ENCODE results near the gene WDR46.

The WDR46 gene

DNA sequence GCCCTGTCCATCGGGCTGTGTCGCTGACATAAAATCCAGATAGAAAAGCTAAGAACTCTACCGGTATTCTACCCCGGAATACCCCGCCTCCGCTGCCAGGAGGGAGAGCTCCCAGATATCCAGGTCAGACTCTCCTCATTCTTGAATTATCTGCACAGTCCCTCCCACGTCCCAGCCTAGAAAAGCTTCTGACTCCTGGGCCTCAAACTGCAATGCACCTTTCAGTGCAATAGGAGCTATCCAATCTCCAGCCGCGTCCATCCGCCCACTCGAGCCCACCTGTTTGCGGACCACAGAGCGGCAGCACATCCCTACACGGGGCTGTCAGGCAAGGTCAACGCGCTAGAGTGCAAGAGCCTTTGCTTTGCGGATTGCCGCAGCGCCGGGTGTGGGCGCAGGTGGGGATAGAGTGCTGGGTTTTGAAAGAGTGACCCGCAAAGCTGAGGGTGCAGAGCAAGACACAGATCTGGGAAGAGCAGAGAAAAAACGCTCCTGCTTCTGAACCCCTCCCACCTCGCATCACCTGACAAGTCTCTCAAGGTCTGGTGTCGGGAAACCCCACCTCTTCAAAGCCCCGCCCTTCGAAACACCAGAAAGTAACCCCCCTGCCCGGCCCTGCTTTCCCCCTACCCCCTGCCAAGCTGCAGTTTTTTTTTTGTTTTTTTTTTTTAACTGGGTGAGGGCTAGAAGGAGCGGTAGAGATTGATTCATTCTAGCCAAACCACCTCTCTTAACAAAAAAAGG, 23.5 kb upstream of the WDR46 start (continued):
- TF ChIP-seq, protein P1, sequence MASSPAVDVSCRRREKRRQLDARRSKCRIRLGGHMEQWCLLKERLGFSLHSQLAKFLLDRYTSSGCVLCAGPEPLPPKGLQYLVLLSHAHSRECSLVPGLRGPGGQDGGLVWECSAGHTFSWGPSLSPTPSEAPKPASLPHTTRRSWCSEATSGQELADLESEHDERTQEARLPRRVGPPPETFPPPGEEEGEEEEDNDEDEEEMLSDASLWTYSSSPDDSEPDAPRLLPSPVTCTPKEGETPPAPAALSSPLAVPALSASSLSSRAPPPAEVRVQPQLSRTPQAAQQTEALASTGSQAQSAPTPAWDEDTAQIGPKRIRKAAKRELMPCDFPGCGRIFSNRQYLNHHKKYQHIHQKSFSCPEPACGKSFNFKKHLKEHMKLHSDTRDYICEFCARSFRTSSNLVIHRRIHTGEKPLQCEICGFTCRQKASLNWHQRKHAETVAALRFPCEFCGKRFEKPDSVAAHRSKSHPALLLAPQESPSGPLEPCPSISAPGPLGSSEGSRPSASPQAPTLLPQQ (tag by site-specific recombination; IDR thresholded peaks at IDR 0.05) = no peak
- TF ChIP-seq ZNF175 (tag by site-specific recombination; IDR thresholded peaks at IDR 0.05) = no peak
- peak; percentile 86 for TF ChIP-seq EGR2 (tag by site-specific recombination; IDR thresholded peaks at IDR 0.05; ENCODE audit: low read depth)
- no peak for TF ChIP-seq ZNF629 (tag by site-specific recombination; IDR thresholded peaks at IDR 0.05)
- TF ChIP-seq, protein P2, sequence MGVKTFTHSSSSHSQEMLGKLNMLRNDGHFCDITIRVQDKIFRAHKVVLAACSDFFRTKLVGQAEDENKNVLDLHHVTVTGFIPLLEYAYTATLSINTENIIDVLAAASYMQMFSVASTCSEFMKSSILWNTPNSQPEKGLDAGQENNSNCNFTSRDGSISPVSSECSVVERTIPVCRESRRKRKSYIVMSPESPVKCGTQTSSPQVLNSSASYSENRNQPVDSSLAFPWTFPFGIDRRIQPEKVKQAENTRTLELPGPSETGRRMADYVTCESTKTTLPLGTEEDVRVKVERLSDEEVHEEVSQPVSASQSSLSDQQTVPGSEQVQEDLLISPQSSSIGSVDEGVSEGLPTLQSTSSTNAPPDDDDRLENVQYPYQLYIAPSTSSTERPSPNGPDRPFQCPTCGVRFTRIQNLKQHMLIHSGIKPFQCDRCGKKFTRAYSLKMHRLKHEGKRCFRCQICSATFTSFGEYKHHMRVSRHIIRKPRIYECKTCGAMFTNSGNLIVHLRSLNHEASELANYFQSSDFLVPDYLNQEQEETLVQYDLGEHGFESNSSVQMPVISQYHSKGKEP (tag by site-specific recombination; IDR thresholded peaks at IDR 0.05) = no peak
- TF ChIP-seq FEZF1 (tag by site-specific recombination; IDR thresholded peaks at IDR 0.05) = no peak
- no peak for TF ChIP-seq OSR2 (tag by site-specific recombination; IDR thresholded peaks at IDR 0.05)
- TF ChIP-seq ZBTB21 (tag by site-specific recombination; IDR thresholded peaks at IDR 0.05) = no peak
- no peak for TF ChIP-seq ZNF114 (tag by site-specific recombination; IDR thresholded peaks at IDR 0.05)
- TF ChIP-seq, protein P3, sequence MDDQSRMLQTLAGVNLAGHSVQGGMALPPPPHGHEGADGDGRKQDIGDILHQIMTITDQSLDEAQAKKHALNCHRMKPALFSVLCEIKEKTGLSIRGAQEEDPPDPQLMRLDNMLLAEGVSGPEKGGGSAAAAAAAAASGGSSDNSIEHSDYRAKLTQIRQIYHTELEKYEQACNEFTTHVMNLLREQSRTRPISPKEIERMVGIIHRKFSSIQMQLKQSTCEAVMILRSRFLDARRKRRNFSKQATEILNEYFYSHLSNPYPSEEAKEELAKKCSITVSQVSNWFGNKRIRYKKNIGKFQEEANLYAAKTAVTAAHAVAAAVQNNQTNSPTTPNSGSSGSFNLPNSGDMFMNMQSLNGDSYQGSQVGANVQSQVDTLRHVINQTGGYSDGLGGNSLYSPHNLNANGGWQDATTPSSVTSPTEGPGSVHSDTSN (CRISPR knock-in tag; IDR thresholded peaks at IDR 0.05) = 0 out of 2 replicates have a peak, but pooled peaks have one; percentile 24
- no peak for TF ChIP-seq ZBTB1 (tag by site-specific recombination; IDR thresholded peaks at IDR 0.05)
- no peak for TF ChIP-seq ZNF473 (tag by site-specific recombination; IDR thresholded peaks at IDR 0.05)
- TF ChIP-seq ZNF266 (tag by site-specific recombination; IDR thresholded peaks at IDR 0.05; ENCODE audit: low read depth) = no peak
- TF ChIP-seq ZNF404 (tag by site-specific recombination; IDR thresholded peaks at IDR 0.05) = no peak
- TF ChIP-seq ZNF623 (tag by site-specific recombination; IDR thresholded peaks at IDR 0.05) = no peak
- TF ChIP-seq ZNF16 (tag by site-specific recombination; IDR thresholded peaks at IDR 0.05; ENCODE audit: low read depth) = no peak
- no peak for TF ChIP-seq ZNF24 (tag by site-specific recombination; IDR thresholded peaks at IDR 0.05)
- TF ChIP-seq ZFP3 (tag by site-specific recombination; IDR thresholded peaks at IDR 0.05; ENCODE audit: low read depth) = no peak
- TF ChIP-seq ZNF830 (tag by site-specific recombination; IDR thresholded peaks at IDR 0.05; ENCODE audit: low read depth) = no peak
- TF ChIP-seq, protein P4, sequence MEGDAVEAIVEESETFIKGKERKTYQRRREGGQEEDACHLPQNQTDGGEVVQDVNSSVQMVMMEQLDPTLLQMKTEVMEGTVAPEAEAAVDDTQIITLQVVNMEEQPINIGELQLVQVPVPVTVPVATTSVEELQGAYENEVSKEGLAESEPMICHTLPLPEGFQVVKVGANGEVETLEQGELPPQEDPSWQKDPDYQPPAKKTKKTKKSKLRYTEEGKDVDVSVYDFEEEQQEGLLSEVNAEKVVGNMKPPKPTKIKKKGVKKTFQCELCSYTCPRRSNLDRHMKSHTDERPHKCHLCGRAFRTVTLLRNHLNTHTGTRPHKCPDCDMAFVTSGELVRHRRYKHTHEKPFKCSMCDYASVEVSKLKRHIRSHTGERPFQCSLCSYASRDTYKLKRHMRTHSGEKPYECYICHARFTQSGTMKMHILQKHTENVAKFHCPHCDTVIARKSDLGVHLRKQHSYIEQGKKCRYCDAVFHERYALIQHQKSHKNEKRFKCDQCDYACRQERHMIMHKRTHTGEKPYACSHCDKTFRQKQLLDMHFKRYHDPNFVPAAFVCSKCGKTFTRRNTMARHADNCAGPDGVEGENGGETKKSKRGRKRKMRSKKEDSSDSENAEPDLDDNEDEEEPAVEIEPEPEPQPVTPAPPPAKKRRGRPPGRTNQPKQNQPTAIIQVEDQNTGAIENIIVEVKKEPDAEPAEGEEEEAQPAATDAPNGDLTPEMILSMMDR (tag by site-specific recombination; IDR thresholded peaks at IDR 0.05) = peak; percentile 71
- no peak for TF ChIP-seq ZFP41 (tag by site-specific recombination; IDR thresholded peaks at IDR 0.05; ENCODE audit: borderline replicate concordance)
- peak; percentile 95 for TF ChIP-seq ZNF600 (tag by site-specific recombination; IDR thresholded peaks at IDR 0.05)
- TF ChIP-seq, protein P5, sequence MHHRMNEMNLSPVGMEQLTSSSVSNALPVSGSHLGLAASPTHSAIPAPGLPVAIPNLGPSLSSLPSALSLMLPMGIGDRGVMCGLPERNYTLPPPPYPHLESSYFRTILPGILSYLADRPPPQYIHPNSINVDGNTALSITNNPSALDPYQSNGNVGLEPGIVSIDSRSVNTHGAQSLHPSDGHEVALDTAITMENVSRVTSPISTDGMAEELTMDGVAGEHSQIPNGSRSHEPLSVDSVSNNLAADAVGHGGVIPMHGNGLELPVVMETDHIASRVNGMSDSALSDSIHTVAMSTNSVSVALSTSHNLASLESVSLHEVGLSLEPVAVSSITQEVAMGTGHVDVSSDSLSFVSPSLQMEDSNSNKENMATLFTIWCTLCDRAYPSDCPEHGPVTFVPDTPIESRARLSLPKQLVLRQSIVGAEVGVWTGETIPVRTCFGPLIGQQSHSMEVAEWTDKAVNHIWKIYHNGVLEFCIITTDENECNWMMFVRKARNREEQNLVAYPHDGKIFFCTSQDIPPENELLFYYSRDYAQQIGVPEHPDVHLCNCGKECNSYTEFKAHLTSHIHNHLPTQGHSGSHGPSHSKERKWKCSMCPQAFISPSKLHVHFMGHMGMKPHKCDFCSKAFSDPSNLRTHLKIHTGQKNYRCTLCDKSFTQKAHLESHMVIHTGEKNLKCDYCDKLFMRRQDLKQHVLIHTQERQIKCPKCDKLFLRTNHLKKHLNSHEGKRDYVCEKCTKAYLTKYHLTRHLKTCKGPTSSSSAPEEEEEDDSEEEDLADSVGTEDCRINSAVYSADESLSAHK (tag by site-specific recombination; IDR thresholded peaks at IDR 0.05) = no peak
- no peak for TF ChIP-seq REPIN1 (tag by site-specific recombination; IDR thresholded peaks at IDR 0.05; ENCODE audit: low read depth)
- TF ChIP-seq, protein P6, sequence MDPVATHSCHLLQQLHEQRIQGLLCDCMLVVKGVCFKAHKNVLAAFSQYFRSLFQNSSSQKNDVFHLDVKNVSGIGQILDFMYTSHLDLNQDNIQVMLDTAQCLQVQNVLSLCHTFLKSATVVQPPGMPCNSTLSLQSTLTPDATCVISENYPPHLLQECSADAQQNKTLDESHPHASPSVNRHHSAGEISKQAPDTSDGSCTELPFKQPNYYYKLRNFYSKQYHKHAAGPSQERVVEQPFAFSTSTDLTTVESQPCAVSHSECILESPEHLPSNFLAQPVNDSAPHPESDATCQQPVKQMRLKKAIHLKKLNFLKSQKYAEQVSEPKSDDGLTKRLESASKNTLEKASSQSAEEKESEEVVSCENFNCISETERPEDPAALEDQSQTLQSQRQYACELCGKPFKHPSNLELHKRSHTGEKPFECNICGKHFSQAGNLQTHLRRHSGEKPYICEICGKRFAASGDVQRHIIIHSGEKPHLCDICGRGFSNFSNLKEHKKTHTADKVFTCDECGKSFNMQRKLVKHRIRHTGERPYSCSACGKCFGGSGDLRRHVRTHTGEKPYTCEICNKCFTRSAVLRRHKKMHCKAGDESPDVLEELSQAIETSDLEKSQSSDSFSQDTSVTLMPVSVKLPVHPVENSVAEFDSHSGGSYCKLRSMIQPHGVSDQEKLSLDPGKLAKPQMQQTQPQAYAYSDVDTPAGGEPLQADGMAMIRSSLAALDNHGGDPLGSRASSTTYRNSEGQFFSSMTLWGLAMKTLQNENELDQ (tag by site-specific recombination; IDR thresholded peaks at IDR 0.05; ENCODE audit: low read depth) = no peak

All from HEK293 (cell line).